Fibroblast of skin of scalp (primary cell): ENCODE measurements around the gene COG6.

Experiments used
- DNase-seq: peaks from one replicate; pipeline ENCODE4 v3.0.0-alpha.2; 2013

Gene COG6

GRCh38 chr13:39682310-39682709 lies 26.8 kb downstream of the COG6 start:
- no peak for DNase-seq

DNA sequence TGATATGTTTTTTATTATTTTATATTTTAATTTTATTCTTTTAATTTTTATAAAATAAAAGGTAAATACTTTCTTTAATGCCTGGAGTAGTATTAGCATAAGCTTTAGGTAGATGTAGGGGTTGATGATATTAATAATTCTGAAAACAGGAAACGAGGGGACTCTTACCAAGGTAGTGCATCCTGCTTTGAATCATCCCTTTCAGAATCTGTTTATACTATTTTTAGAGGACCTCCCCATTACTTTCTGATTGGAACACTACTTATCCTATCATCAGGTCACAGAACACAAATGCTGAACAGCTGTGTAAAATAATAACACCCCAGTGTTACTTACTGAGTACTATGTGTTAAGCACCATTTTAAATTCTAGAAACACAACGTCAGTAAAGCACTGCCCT lies 27.3 kb downstream of the COG6 start:
- no peak for DNase-seq

DNA sequence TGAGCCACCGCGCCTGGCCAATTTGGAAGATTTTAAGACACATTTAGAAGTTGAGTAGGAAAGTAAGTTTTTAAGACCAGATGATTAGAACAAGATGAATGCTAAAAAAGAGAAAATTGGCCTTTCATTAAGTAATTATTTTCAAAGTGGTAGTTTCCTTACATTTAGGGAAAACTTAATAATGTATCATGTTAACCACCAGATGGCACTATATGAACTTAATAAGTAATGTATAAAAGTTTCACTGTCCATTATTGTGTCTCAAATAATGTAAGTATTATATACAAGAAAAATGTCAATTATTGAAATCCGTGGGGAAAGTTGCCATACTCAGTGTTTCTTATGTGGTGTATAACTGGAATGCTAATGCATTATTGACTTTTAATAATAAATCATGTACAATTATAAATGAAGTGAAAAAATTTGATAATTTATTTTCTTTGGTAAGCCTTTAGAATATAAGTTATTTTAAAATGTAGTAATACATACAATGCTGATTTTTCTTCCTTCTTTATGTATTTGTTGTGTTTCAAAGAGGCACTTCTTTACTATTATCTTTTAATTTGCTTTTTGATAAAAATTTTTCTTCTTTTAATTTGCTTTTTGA lies 29.2 kb downstream of the COG6 start:
- DNase-seq = peak; percentile 50

GRCh38 chr13:39685652-39686051 lies 30.2 kb downstream of the COG6 start:
- DNase-seq = no peak

DNA sequence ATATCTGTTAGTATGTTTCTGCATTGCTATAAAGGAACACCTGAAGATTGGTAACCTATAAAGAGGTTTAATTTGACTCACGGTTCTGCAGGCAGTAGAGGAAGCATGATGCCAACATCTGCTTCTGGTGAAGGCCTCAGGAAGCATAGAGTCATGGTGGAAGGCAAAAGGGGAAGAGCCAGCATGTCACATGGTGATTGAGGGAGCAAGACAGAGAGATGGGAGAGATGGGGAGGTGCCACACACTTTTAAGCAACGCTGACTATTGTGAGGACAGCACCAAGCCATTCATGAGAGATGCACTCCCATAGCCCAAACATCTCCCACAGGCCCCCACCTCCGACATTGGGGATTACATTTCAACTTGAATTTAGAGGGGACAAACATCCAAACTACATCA lies 32.8 kb downstream of the COG6 start:
- no peak for DNase-seq

DNA sequence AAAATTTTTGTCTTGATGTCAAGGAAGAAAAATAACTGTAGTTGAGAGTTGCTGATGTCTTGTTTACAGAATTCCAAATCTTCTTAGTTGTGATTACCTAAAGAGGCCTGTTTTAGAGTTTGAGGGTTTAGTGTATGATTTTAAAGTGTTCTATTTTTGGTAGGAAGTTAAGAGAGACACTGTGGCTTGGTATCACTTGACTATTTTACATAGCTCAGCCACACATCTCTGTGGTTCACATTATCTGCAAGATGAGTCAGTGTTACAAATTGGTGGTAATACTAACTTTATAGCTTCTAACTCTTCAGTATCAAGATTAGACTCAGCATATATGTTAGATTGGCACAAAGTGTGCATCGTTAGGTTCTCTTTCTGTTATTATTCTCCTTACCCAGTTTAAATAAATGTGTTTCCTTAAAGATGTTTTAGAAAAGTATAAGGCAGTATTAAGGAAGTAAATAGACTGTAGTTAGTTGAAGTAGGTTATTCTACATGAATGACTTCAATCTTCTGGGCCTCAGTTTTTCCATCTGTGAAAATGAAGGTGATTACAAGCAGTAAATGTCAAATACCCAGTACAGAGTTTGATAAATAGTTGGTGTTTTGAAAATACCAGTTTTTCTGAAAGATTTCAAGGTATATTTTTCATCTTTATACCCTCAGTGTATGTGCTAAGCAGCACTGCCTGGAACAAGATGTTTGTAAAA lies 33.4 kb downstream of the COG6 start:
- peak; percentile 11 for DNase-seq

- no peak for DNase-seq
Observed at GRCh38 chr13:39692660-39693438, 37.4 kb downstream of the COG6 start.

- DNase-seq = no peak
Observed at GRCh38 chr13:39699274-39699673, 43.8 kb downstream of the COG6 start.

- no peak for DNase-seq
Observed at GRCh38 chr13:39712626-39713025, 57.2 kb downstream of the COG6 start.

DNA sequence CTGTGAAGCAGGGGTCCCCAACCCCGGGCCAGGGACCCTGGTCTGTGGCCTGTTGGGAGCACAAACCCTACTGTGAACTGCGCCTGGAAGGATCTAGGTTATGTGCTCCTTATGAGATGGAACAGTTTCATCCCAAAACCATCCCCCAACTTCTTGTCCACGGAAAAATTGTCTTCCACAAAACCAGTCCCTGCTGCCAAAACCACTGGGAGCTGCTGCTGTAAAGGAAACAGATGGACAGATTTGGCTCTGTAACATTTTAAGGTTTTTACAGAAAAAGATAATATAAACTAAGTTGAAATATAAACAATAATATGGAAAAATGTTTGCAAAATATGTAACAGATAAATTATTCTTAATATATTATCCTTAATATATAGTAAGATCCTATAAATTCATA lies 73.7 kb downstream of the COG6 start:
- DNase-seq = no peak

DNA sequence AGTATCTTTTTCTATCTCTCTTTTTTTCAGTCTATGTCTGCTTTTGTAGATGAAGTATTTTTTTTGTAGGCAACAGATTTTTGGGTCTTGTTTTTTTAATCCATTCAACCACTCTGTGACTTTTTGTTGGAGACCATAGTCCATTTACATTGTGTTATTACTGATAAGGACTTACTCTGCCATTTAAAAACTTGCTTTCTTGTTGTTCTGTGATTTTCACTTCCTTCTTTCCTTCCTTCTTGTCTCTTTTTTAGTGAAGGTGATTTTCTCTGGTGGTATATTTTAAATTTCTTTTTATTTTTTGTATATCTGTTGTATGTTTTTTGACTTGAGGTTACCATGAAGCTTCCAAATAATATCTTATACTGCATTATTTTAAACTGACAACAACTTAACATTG lies 79.5 kb downstream of the COG6 start:
- no peak for DNase-seq

DNA sequence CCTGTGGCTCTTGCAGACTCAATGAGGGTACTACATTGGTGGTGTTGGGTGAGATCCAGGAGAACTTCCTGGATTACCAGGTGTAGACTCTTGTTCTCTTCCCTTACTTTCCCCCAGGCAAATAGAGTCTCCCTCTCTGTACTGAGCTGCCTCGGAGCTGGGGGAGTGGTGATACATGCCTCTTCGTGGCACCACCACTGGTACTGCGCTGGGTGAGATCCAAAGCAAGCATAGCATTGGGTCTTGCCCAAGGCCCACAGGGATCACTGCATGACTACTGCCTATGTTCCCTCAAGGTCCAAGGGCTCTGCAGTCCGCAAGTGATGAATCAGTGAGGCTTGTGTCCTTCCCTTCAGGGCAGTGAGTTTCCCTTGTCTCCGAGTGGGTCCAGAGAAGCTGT lies 81.6 kb downstream of the COG6 start:
- DNase-seq = no peak

- no peak for DNase-seq
Observed at GRCh38 chr13:39740761-39741160, 85.3 kb downstream of the COG6 start.

- no peak for DNase-seq
Observed at GRCh38 chr13:39748961-39749360, 93.5 kb downstream of the COG6 start.

GRCh38 chr13:39749528-39749927 lies 94.1 kb downstream of the COG6 start:
- no peak for DNase-seq

DNA sequence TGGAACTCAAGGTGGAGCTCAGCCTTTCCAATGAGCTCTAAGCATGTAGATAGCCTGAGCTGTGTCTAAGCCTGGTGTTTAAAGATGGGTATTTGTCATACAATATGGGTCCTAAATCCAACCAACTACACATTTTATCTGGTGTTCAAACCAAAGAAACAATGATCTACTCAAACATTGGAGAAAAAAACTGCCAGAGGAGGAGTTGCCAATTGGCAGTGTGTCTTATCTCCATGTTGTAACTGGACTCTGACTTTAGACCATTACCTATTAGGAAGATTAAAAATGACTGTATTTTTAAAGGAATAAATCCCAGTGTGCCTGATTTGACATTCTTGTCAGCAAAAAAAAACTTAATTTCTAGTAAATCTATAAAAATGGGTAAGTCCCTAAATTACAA lies 96.3 kb downstream of the COG6 start:
- no peak for DNase-seq

GRCh38 chr13:39760521-39760920 lies 105.1 kb downstream of the COG6 start:
- DNase-seq = peak; percentile 43

GRCh38 chr13:39765801-39766463 lies 110.5 kb downstream of the COG6 start:
- DNase-seq = peak; percentile 34

GRCh38 chr13:39766464-39767158 lies 111.1 kb downstream of the COG6 start:
- no peak for DNase-seq

GRCh38 chr13:39767791-39768517 lies 112.5 kb downstream of the COG6 start:
- no peak for DNase-seq

- no peak for DNase-seq
Observed at GRCh38 chr13:39768962-39769361, 113.5 kb downstream of the COG6 start.
